HG02763 (cell line): Measurements from ENCODE around the gene NCEH1.
A peak's percentile ranks its signal among the peaks of the same experiment; 100 is the strongest.
"Not testable (repeated sequence)": the region's sequence is repeated elsewhere in the genome, so short reads cannot be mapped to it uniquely, and the experiment has no call there.

Experiments
- ATAC-seq: cut with Tn5 transposase; IDR thresholded peaks from one replicate; pipeline ENCODE4 v1.9.1; 2021; ENCODE audit warnings: mild to moderate bottlenecking, moderate library complexity; ENCODE audit not compliant: unreplicated experiment

Gene NCEH1, protein sequence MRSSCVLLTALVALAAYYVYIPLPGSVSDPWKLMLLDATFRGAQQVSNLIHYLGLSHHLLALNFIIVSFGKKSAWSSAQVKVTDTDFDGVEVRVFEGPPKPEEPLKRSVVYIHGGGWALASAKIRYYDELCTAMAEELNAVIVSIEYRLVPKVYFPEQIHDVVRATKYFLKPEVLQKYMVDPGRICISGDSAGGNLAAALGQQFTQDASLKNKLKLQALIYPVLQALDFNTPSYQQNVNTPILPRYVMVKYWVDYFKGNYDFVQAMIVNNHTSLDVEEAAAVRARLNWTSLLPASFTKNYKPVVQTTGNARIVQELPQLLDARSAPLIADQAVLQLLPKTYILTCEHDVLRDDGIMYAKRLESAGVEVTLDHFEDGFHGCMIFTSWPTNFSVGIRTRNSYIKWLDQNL

DNA sequence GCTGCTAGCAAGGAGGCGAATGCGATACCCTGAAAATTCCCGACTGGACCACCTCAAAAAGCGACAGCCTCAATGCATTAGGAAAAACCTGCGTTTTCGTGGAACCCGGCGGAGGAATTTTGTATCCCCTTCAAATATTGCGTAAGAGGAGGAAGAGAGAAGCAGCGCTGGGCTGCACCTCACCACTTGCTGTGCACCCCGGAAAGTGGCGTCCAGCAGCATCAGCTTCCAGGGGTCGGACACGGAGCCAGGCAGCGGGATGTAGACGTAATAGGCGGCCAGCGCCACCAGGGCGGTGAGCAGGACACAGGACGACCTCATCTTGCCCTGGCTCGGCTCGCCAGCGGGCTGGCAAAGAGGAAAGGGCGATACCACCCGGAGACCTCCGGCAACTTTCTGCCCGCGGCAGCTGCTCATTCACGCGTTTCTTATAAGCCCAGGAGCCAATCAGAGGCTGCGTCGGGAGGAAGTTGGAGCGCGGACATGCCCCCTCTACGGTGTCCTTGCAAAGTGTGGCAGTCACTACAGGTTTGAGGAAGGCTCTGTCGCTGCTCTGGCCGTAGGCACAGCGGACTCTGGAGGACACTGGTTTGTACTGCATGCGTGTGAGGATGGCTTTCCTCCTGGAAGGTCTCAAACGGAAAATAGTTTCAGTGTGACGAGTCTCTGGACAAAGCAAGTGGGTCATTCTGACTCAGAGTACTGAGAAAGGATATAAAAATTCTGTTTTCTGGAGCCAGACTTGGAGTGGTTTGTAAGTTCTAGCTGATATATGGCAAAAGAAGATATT is at the start of gene NCEH1:
NCEH1 (minus strand) TSS at position 404 of the 790 bp plus-strand sequence; CDS start at position 321, 83 bp downstream.
- peak; percentile 100 for ATAC-seq

DNA sequence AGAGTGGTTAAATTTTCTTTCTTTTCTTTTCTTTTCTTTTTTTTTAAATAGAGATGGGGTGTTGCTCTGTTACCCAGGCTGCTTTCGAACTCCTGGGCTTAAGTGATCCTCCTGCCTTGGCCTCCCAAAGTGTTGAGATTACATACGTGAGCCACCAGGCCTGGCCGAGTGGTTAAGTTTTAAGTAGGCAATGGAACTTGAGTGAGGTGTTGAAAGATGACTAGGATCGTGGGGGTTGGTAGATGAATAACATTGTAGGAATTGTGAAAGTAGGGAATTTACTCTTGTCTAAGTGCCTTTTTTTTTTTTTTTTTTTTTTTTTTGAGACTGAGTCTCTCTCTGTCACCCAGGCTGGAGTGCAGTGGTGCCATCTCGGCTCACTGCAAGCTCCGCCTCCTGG is 49.5 kb upstream of the NCEH1 start:
- not testable (repeated sequence) for ATAC-seq

DNA sequence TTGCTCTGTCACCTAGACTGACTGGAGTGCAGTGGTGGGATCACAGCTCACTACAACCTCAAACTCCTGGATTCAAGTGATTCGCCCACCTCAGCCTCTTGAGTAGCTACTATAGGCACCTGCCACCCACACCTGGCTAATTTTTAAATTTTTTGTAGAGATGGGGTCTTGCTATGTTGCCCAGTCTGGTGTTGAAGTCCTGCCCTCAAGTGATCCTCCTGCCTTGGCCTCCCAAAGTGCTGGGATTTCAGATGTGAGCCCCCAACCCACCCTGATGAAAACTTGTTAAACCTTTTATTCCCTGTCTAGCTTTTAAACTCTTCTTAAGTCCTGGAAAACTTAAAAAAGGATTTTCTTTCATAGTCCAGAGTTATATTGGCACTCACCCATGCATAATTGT is 42.3 kb upstream of the NCEH1 start:
- no peak for ATAC-seq

DNA sequence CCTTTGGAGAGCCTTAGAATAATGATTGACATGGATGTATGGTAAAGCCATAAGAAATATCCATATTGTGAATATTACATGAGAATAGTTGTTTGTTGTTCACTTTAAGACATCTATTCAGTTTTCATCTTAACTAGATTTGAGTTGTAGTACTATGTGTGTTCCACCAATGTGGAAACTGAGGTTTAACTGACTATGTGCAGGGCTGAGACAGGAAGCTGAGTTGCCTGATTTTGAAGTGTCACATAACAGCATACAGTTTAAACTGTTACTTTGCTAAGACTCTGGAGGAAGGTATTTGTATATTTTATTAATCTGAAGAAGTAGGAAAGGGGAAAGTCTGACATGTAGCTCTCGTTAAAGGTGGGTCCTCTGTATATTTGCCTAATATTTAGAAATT is 41.8 kb upstream of the NCEH1 start:
- no peak for ATAC-seq

DNA sequence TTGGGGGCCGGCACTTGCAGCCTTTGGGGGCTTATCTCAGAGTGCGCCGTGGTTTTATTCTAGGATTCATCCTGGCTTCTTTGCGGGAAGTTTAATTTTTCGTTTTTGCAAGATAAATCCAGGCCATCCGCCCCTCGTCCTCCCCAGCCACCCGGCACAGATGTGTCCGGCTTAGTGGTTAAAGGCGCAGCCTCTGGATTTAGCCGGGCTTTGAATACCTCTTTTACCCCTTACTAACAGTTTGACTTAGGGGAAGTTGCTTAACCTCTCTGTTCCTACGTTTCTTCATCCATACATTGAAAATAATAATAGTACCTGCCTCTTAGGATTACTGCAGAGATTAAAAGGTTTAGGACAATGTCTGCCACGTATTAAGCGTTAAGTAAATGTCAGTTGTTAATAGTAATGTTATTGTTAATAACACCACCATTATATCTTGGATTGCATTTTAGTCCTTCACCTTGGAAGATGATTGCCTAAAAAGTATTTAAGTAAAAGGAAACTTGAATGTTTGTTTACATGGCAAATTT is 40.4 kb upstream of the NCEH1 start:
- ATAC-seq: no peak

DNA sequence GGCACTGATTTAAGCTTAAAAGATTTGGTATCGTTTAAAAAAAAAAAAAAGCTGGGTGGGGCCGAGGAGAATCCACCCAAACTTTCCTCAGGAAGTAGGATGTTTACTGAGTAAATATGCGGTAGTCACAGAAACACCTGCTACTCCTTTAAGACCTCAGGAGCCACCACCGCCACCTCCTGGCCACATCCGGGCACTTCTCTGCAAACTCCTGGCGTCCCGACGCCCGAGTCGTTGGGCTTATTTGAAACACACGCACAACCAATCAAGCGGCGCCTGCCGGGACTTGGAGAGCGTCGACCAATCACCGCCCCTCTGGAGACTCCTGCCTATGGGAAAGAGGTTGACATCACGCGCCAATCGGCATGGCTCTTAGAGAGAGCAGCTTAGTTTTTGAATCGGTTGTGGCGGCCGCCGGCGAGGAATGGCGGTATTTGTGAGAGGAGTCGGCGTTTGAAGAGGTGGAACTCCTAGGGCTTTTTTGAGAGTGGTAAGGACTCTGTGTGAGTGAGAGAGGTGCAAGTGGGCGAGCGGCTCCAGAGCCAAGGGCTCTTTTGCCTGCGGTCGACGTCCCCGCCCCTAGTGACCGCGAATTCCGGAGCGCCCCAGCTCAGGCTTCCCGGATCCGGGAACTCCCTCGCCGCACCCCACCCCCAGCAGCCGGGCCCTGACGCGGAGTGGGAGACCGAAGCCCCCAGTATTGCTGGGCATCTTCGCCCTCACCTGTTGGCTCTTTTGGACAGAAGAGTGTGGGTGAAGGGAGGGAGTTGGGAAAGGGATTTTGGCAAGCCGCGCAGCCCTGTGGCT is 39.7 kb upstream of the NCEH1 start, which contains the start of gene ECT2:
ECT2 (plus strand) TSS at position 359 of the 807 bp plus-strand sequence. CDS start 3,805 bp downstream, outside the sequence.
- peak; percentile 97 for ATAC-seq

DNA sequence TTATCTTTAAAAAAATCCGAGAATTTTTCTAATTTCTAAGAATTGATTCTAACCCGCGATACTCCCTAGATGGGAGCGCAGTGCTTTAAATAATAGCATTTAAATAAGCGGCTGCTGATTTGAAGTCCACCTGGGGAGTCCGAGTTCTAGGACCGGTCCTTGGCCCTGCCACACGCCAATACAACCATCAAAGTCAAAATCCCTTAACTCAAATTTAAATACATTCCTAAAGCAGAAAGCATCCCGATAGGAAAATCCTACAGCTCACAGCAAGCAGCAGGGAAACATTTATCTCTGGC is 39.2 kb upstream of the NCEH1 start:
- no peak for ATAC-seq

DNA sequence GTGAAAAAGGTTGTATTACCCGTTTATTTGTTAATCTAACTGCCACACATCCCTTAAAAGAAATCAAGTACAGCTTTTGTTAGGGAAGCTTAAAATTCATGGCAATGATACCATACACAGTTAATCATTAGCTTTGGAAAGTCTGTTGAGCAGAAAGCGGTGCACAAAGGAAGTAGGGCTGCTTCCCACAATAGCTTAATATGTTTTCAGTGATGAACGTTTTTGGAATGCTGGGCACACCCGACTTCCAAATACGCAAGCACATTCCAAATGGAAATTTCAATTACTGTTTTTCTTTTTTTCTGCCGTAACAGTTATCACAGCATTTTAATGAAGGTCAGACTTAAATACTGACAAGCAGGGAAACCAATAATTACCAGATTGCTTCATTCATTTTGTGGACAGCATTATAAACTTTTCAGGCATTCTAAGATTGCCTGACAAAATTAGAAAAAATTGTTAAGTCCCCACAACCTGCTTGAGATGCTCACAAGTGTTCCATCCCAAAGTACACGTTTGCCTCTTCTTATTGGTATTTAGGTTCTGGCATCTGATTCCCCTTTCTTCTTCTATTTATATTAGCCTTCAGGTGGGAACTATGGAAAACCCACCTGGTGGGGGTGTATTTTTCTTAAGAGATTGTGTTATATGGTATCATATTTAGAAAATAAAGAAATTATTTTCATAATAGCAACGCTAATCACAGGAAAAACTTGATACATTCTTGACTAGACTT is 38.5 kb upstream of the NCEH1 start:
- ATAC-seq: no peak

DNA sequence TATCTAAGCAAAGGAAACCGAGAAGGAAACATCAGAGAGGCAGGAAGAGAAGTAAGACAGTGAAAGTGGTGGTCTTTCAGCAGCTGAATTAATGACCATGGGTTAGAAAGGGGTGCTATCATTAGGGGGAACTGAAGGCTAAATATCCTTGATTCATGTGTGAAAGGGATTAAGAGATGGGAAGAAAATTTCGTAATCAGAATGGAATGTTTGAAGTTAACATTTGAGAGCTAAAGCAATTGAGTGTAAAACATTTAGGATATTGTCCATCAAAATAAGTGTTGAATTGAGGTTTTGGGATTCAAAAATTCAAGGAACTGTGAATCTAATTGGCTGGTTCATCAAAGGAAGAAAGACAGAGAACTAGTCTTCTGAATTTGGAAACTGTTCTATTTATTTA is 35.6 kb upstream of the NCEH1 start:
- ATAC-seq: no peak

DNA sequence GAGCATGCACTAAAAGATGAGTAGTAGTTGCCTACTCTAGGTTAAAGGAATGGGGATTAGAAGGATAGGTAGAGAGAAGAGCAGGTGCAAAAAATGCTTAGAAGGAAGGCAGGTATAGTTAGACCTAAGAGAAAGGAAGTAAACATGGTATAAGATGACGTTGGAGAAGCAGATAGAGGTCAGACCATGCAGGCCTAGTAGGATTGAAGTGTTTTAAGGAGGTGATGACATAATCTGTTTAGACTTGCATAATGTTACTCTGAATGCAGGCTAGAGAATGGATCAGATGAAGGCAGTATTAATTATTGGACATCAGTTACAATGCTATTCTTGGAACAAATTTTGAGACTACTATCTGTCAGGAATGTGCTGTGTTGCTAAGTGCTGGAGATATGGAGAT is 28.6 kb upstream of the NCEH1 start:
- no peak for ATAC-seq

DNA sequence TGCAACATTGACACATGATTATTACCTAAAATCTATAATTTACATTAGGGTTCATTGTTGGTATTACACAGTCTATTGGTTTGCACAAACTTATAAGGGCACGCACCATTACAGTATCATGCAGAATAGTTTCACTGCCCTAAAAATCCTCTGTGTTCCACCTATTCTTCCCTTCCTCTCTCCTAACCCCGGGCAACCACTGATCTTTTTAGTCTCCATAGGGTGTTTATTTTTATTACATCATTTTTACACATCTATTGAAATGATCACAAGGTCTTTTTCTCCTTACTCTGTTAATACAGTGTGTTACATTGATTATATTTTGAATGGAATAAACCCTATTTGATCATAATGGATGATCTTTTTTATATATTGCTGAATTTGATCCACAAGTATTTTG is 24.1 kb upstream of the NCEH1 start:
- ATAC-seq: no peak

DNA sequence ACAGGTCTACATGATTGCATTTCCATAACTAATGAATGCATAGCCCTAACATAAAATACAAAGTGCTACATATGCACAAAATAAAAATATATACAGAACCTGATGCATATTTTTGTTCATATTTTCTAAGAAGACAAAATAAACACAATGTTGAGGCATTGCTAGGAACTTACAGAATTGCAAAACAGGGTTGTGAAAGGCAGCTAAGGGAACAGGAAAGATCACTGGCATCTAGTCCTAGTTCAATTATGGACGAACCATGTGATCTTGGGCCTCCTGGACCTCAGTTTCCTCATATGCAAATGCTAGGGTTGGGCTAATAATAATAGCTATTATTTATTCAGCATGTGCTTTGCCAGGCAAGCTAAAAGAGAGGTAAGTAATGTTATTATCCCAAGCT is 15.5 kb upstream of the NCEH1 start:
- no peak for ATAC-seq

DNA sequence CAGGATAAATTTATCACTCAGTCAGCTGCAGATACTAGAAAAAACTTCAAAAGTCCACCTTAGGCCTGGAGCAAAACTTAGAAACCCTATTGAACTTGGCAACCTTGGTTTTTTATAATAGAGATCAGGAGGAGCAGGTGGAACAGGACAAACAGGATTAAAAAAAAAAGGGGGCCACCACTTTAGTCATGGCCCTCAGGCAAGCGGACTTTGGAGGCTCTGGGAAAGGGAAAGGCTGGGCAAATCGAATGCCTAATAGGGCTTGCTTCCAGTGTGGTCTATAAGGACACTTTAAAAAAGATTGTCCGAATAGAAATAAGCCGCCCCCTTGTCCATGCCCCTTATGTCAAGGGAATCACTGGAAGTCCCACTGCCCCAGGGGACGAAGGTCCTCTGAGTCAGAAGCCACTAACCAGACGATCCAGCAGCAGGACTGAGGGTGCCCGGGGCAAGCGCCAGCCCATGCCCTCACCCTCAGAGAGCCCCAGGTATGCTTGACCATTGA is 11.7 kb upstream of the NCEH1 start:
- ATAC-seq: not testable (repeated sequence)

DNA sequence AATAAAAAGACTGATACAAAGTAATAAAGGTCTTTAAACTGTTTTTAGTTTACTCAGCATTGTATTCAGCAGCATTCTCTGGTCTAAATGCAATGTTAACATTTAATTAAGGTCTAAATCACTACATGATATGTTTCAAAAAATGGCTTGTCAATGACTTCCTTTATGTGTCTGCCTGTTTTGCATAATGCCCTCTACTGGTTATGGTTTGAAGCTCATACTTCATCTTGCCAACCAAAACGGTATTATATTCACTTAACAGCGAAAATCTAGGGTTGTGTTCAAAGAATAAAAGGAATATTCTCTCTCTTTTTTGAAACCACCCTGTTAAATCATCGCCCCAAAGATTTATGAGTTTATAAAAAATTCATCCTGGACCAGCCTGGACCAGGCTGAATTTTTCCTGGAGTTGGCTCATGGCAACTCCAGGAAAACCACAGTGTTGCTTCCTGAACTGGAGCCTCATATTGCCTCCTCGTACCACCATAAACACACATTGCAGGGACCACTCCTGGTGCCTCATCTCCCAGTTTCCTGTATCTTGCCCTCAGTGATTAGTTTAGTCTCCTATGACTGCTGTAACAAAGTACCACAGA is 6.7 kb upstream of the NCEH1 start:
- no peak for ATAC-seq

DNA sequence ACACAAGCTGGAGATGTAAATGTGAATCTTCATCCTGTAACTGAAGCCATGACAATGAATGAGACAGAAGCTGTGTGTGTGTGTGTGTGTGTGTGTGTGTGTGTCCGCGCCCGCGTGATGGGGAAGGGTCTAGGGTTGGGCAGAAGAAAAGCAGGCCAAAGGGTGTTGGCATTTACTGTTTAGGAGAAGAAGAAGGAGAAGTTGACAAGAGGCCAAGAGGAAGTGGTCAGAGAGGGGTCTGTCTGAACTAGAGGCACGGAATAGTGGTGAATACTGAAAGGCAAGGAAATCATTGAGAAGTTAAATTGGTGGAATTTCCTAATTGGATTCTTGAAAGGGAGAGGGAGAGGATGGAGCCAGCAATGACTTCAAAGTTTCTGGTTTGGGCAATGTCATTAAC is 5.6 kb upstream of the NCEH1 start:
- no peak for ATAC-seq

DNA sequence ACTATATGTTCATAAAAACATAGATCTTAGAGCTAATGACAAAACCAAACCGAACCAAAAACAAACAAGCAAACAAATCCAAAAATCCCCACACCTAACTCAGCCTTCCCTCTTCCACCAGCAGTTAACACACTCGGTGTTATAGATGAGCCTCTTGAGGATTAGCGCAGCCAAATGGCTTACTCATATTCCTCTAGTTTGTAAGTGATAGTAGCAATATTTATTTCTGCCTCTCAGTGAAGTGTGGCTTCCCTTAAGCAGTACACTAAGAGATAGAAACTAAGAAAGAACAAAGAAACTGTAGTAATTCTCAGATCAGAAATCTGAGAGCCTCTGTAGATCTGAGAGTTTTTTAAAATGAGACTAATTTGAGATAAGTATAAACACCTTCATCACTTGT is 2.4 kb upstream of the NCEH1 start:
- ATAC-seq: no peak

DNA sequence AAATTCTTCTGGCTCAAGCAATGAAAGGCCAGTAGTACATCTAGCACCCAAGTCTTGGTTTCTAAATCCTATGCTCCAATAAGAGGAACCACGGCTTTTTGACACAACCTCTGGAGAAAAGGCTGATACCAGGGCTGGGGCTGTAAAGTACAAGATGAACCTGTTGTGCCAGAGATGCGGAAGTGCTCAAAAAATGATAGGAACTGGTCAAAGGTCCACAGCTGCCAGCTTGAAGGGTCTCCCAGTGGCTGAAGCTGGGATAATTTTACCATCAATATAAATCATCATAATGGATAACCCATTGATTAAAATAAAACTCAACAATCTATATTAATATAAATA is 558 bp upstream of the NCEH1 start:
- no peak for ATAC-seq

DNA sequence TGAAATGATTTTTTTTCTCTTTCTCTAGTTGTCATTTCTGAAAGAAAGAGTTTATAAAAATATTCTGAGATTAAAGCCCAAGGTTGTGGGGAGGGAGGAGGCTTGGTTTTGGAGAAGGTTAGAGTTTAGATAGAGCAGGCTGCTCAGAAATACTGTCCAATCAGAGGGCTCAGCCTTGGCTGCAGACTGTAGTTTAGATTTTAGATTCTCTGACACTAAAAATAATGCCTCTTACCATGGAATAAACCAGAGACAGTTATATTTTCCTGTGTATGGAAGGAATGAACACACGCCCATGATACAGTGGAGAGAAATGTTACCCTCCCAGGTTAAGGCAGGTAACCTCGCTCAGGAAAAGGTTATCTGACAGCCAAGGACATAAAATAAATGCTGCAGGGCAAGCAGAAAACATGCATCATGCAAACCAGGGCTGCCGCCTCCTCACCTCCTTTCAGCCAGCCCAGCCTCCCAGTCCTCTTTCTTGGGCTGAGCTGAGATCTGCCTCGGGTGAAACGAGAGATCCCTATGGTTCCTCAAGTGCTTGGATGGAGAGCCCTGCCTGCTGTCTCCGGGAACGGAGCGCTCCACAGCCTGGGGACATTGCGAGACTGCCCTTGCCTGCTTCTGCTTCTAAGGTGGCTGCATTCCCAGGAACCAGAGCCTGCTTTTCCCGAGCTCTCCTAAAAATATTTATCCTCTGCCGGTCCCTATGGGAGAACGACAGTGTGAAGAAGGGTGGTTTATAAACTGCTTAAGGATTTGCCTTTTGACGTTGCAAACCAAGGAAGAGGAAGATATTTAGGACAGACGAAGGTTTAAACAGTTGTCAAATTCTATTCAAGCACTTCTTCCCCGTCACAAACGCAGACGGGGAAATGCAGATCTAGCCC is 848 bp downstream of the NCEH1 start:
- no peak for ATAC-seq
